Mammary epithelial cell (primary cell): Measurements from ENCODE around the gene KCNIP3.
"Not testable (repeated sequence)": the region's sequence is repeated elsewhere in the genome, so short reads cannot be mapped to it uniquely, and the experiment has no call there.

Experiments
- EZH2 ChIP-seq: IDR thresholded peaks from 2 replicates; pipeline ENCODE4 v1.6.1; 2012; ENCODE audit warnings: low read length, inconsistent platforms, borderline replicate concordance
- TF ChIP-seq, protein P1 (sequence below), 2 donors: IDR thresholded peaks in 1 of 2; conservative IDR thresholded peaks in 1 of 2; 2 replicates each; pipeline ENCODE4 v1.5.1; 2011 to 2012; ENCODE audit warnings: inconsistent platforms in 2 of 2, low read length in 2 of 2, mild to moderate bottlenecking in 2 of 2, control low read depth in 1 of 2, low read depth in 1 of 2; ENCODE audit not compliant: insufficient read depth in 1 of 2; ENCODE audit errors: extremely low read depth in 1 of 2

DNA sequence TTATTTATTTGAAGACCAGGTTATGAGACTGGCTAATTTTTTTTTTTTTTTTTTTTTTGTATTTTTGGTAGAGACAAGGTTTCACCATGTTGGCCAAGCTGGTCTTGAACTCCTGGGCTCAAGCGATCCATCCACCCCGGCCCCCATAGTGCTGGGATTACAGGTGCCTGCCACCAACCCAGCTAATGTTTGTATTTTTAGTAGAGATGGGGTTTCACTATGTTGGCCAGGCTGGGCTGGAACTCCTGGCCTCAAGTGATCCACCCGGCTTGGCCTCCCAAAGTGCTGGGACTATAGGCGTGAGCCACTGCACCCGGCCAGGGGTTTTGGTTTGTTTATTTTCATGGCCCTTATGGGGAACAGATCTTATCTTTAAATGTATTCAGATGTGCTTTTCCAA lies 27.4 kb upstream of the KCNIP3 start:
- TF ChIP-seq, protein P1, sequence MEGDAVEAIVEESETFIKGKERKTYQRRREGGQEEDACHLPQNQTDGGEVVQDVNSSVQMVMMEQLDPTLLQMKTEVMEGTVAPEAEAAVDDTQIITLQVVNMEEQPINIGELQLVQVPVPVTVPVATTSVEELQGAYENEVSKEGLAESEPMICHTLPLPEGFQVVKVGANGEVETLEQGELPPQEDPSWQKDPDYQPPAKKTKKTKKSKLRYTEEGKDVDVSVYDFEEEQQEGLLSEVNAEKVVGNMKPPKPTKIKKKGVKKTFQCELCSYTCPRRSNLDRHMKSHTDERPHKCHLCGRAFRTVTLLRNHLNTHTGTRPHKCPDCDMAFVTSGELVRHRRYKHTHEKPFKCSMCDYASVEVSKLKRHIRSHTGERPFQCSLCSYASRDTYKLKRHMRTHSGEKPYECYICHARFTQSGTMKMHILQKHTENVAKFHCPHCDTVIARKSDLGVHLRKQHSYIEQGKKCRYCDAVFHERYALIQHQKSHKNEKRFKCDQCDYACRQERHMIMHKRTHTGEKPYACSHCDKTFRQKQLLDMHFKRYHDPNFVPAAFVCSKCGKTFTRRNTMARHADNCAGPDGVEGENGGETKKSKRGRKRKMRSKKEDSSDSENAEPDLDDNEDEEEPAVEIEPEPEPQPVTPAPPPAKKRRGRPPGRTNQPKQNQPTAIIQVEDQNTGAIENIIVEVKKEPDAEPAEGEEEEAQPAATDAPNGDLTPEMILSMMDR (conservative IDR thresholded peaks at IDR 0.05 in 1 of 2, IDR thresholded peaks at IDR 0.05 in 1 of 2; ENCODE audit: extremely low read depth in 1 of 2, insufficient read depth in 1 of 2, low read depth in 1 of 2, low read length in 2 of 2), result not testable (repeated sequence)
- TF ChIP-seq EZH2, result not testable (repeated sequence)
